ENCODE results near the gene KRT33B. TPM values are rescaled to one million over a fixed set of nuclear protein-coding genes. Genes with fewer than 3 reads are reported as not detected.

The KRT33B gene
- total RNA-seq, 4 donors from 2014 or later = not detected

GRCh38 chr17:41329279-41329948 is 40.2 kb downstream of the KRT33B start:
- WGBS, 2 donors (ENCODE audit: low coverage in 1 of 2) = 18 to 36% methylated on average over 2 to 7 of the region's 13 CpGs
- TF ChIP-seq CTCF (IDR thresholded peaks at IDR 0.05) (peak in 2 of 4 experiments; percentile 47 to 56), EP300 (IDR thresholded peaks at IDR 0.05) (no peak)
- ATAC-seq = no peak

GRCh38 chr17:41328207-41328606 is 41.4 kb downstream of the KRT33B start:
- WGBS, 2 donors (ENCODE audit: low coverage in 1 of 2) = no CpG with 5 or more reads among the region's 7 CpGs
- ATAC-seq = no peak
- H3K36me3 ChIP-seq = no peaks in the 10 kb centered on the region

More at GRCh38 chr17:41329279-41329948, 40.2 kb downstream of the KRT33B start:
- Histone ChIP-seq H3K27me3 (peaks cover 9% of the 10 kb centered on the region), H3K36me3 (no peaks in the 10 kb centered on the region), H3K4me3 (no peak overlapping the region), H3K9me3 (no peaks in the 10 kb centered on the region), H3K27ac (no peak overlapping the region), H3K4me1 (no peaks in the 10 kb centered on the region)

GRCh38 chr17:41327411-41328120 is 42.0 kb downstream of the KRT33B start:
- H3K4me1 ChIP-seq = no peaks in the 10 kb centered on the region
- H3K27me3 ChIP-seq = peaks cover 3% of the 10 kb centered on the region
- H3K36me3 ChIP-seq = no peaks in the 10 kb centered on the region
- ATAC-seq = no peak
- H3K9me3 ChIP-seq = no peaks in the 10 kb centered on the region
- H3K4me3 ChIP-seq = no peak overlapping the region
- TF ChIP-seq POLR2AphosphoS5 (IDR thresholded peaks at IDR 0.05) = no peak
- H3K27ac ChIP-seq = no peak overlapping the region
- no CpG with 5 or more reads among the region's 8 CpGs for WGBS, 2 donors (ENCODE audit: low coverage in 1 of 2)

More at GRCh38 chr17:41328207-41328606, 41.4 kb downstream of the KRT33B start:
- Histone ChIP-seq H3K27me3 (peaks cover 7% of the 10 kb centered on the region), H3K27ac (no peak overlapping the region), H3K4me1 (no peaks in the 10 kb centered on the region), H3K4me3 (no peak overlapping the region), H3K9me3 (no peaks in the 10 kb centered on the region)
- TF ChIP-seq CTCF (IDR thresholded peaks at IDR 0.05) (no peak), POLR2AphosphoS5 (IDR thresholded peaks at IDR 0.05) (no peak), POLR2A (IDR thresholded peaks at IDR 0.05) (no peak), EP300 (IDR thresholded peaks at IDR 0.05) (no peak)

- H3K27me3 ChIP-seq = no peaks in the 10 kb centered on the region
- ATAC-seq = no peak
These were observed 43.2 kb downstream of the KRT33B start for GRCh38 chr17:41326173-41327145.

More at GRCh38 chr17:41326173-41327145, 43.2 kb downstream of the KRT33B start:
- WGBS, 2 donors (ENCODE audit: low coverage in 1 of 2) = 83 to 90% methylated on average over 3 to 5 of the region's 18 CpGs
- no peaks in the 10 kb centered on the region for H3K4me1 ChIP-seq
- H3K9me3 ChIP-seq = no peaks in the 10 kb centered on the region
- no peak overlapping the region for H3K27ac ChIP-seq
- H3K4me3 ChIP-seq = no peak overlapping the region
- no peaks in the 10 kb centered on the region for H3K36me3 ChIP-seq
- TF ChIP-seq CTCF (IDR thresholded peaks at IDR 0.05) = no peak
- TF ChIP-seq POLR2AphosphoS5 (IDR thresholded peaks at IDR 0.05) = no peak
- no peak for TF ChIP-seq POLR2A (IDR thresholded peaks at IDR 0.05)
- no peak for TF ChIP-seq EP300 (IDR thresholded peaks at IDR 0.05)
